GM12878 (cell line): ENCODE measurements around the gene TMEM266. TPM values are rescaled to one million over a fixed set of nuclear protein-coding genes. Genes with fewer than 3 reads are reported as not detected.

Source experiments
- ATAC-seq: fragments of 200-7000 bp; cut with Tn5 transposase; 3 replicates; pipeline ENCODE4 v1.9.1; 2020; ENCODE audit warnings: mild to moderate bottlenecking, moderate library complexity
- BruUV-seq: library from RNA; stranded (reverse); fragments of 400-500 nt; replicated peaks from 2 replicates; lab custom pipeline; 2021; lab: Mats Ljungman, UMichigan
- CTCF ChIA-PET: fragments of 300-600 bp; sonication (Branson Sonifier 250); formaldehyde crosslinking; extraction: SDS; loops from one replicate; lab custom pipeline; 2021; ENCODE audit warnings: inconsistent platforms; lab: Yijun Ruan, JAX
- POLR2A ChIA-PET: fragments of 350-600 bp; formaldehyde crosslinking; extraction: SDS; loops from one replicate; lab custom pipeline; 2021; ENCODE audit warnings: inconsistent platforms; lab: Charles Lee
- RAD21 ChIA-PET: fragments of 300-600 bp; sonication (Branson Sonifier 250); formaldehyde crosslinking; loops from one replicate; lab custom pipeline; 2023; ENCODE audit warnings: antibody characterized with exemption; ENCODE audit not compliant: unreplicated experiment; lab: Charles Lee
- SMC1A ChIA-PET: fragments of 300-600 bp; sonication (Branson Sonifier 250); formaldehyde crosslinking; loops from one replicate; lab custom pipeline; 2023; ENCODE audit not compliant: unreplicated experiment, uncharacterized antibody; lab: Charles Lee
- DNase-seq: peaks from one replicate; pipeline ENCODE4 v3.0.0-alpha.2; 2011; ENCODE audit warnings: low read depth, low spot score
- FAIRE-seq: peaks from 3 replicates; lab custom pipeline; 2011; peaks lifted over from hg19 to GRCh38; lab: Jason Lieb, UNC
- H2AFZ ChIP-seq: 2 replicates; pipeline ENCODE4 v1.6.0; 2011; ENCODE audit warnings: low read depth, low read length, control low read depth; ENCODE audit not compliant: control insufficient read depth
- H3K27ac ChIP-seq: 2 replicates; pipeline ENCODE4 v1.5.1; 2011; ENCODE audit warnings: control low read depth; ENCODE audit not compliant: control insufficient read depth, insufficient read depth
- H3K27me3 ChIP-seq, 2 experiments: replicated peaks in 1 of 2; 2 replicates each; pipeline versions ENCODE4 v1.6.0 to v1.6.1; 2011; ENCODE audit warnings: low read length in 1 of 2; ENCODE audit not compliant: control insufficient read depth in 2 of 2, insufficient read depth in 2 of 2
- H3K36me3 ChIP-seq, 2 experiments: 2 replicates each; pipeline ENCODE4 v1.5.1; 2011; ENCODE audit warnings: low read length in 1 of 2; ENCODE audit not compliant: control insufficient read depth in 2 of 2, insufficient read depth in 2 of 2
- H3K4me1 ChIP-seq: 2 replicates; pipeline ENCODE4 v1.6.1; 2011; ENCODE audit warnings: mild to moderate bottlenecking, low read length, moderate library complexity, mixed read lengths; ENCODE audit not compliant: control insufficient read depth, insufficient read depth
- H3K4me2 ChIP-seq: 2 replicates; pipeline ENCODE4 v1.6.0; 2011; ENCODE audit warnings: control low read depth; ENCODE audit not compliant: control insufficient read depth, insufficient read depth
- H3K4me3 ChIP-seq: fragments of 200-600 bp; sonication (generic); 2 replicates; pipeline ENCODE4 v1.5.1; 2016
- H3K79me2 ChIP-seq: 2 replicates; pipeline ENCODE4 v1.6.0; 2011; ENCODE audit warnings: low read length; ENCODE audit not compliant: control insufficient read depth, insufficient read depth
- H3K9ac ChIP-seq: 2 replicates; pipeline ENCODE4 v1.8.0; 2011; ENCODE audit warnings: low read length, control low read depth, mixed read lengths; ENCODE audit not compliant: control insufficient read depth, insufficient read depth
- H3K9me3 ChIP-seq: replicated peaks from 3 replicates; pipeline ENCODE4 v1.5.1; 2011; ENCODE audit warnings: mild to moderate bottlenecking, low read length; ENCODE audit not compliant: control insufficient read depth, insufficient read depth
- H4K20me1 ChIP-seq: 2 replicates; pipeline ENCODE4 v1.6.0; 2011; ENCODE audit not compliant: control insufficient read depth, insufficient read depth
- BMI1 ChIP-seq: fragments of 450-650 bp; IDR thresholded peaks from 2 replicates; pipeline ENCODE4 v1.6.1; 2016; ENCODE audit warnings: mild to moderate bottlenecking, moderate library complexity, borderline replicate concordance
- CBX3 ChIP-seq: fragments of 200-600 bp; sonication (generic); IDR thresholded peaks from 2 replicates; pipeline ENCODE4 v1.6.1; 2016; ENCODE audit warnings: low read depth, borderline replicate concordance
- CBX5 ChIP-seq: sonication (generic); IDR thresholded peaks from 2 replicates; pipeline ENCODE4 v1.6.1; 2016; ENCODE audit warnings: low read depth, moderate library complexity, mild to moderate bottlenecking, inconsistent platforms
- CHD2 ChIP-seq: IDR thresholded peaks from 2 replicates; pipeline ENCODE4 v1.6.1; 2011; ENCODE audit warnings: low read depth, low read length, improper control_type of control experiment, borderline replicate concordance
- DPF2 ChIP-seq: fragments of 450-650 bp; IDR thresholded peaks from 2 replicates; pipeline ENCODE4 v1.6.1; 2017; ENCODE audit warnings: mild to moderate bottlenecking
- ESRRA ChIP-seq: IDR thresholded peaks from 2 replicates; pipeline ENCODE4 v1.6.1; 2012; ENCODE audit warnings: mild to moderate bottlenecking, low read length, improper control_type of control experiment
- FOXM1 ChIP-seq: IDR thresholded peaks from 2 replicates; pipeline ENCODE4 v1.6.1; 2012; ENCODE audit warnings: low read depth, mild to moderate bottlenecking, inconsistent platforms, low read length, moderate library complexity
- GATAD2B ChIP-seq: fragments of 450-650 bp; conservative IDR thresholded peaks from 2 replicates; pipeline ENCODE4 v1.6.1; 2017; ENCODE audit warnings: low read depth, mild to moderate bottlenecking, moderate library complexity
- JUND ChIP-seq: IDR thresholded peaks from 2 replicates; pipeline ENCODE4 v1.6.1; 2012; ENCODE audit warnings: low read depth, mild to moderate bottlenecking, low read length, improper control_type of control experiment, moderate library complexity
- MXI1 ChIP-seq: fragments of 150-350 bp; IDR thresholded peaks from 2 replicates; pipeline ENCODE4 v1.6.1; 2011; ENCODE audit warnings: low read depth, mild to moderate bottlenecking, inconsistent platforms, low read length, improper control_type of control experiment
- NR2C1 ChIP-seq: fragments of 450-650 bp; IDR thresholded peaks from 2 replicates; pipeline ENCODE4 v1.6.1; 2017; ENCODE audit warnings: antibody characterized with exemption, mild to moderate bottlenecking, moderate library complexity
- PKNOX1 ChIP-seq: fragments of 450-650 bp; IDR thresholded peaks from 2 replicates; pipeline ENCODE4 v1.6.1; 2016; ENCODE audit warnings: mild to moderate bottlenecking
- PML ChIP-seq: IDR thresholded peaks from 2 replicates; pipeline ENCODE4 v1.6.1; 2012; ENCODE audit warnings: low read length, inconsistent platforms
- POLR2A ChIP-seq: IDR thresholded peaks from 2 replicates; pipeline ENCODE4 v1.6.1; 2011; ENCODE audit warnings: low read depth, mild to moderate bottlenecking, low read length
- REST ChIP-seq: IDR thresholded peaks from 2 replicates; pipeline ENCODE4 v1.6.1; 2012; ENCODE audit warnings: mild to moderate bottlenecking, low read depth, low read length
- SRF ChIP-seq, 2 experiments: IDR thresholded peaks; 2 replicates each; pipeline ENCODE4 v1.6.1; 2011; ENCODE audit warnings: low read depth in 2 of 2, low read length in 2 of 2, mild to moderate bottlenecking in 1 of 2, moderate library complexity in 1 of 2
- STAT3 ChIP-seq: IDR thresholded peaks from 2 replicates; pipeline ENCODE4 v1.6.1; 2011; ENCODE audit warnings: low read depth, low read length, improper control_type of control experiment
- USF1 ChIP-seq: IDR thresholded peaks from 2 replicates; pipeline ENCODE4 v1.6.1; 2011; ENCODE audit warnings: borderline replicate concordance, low read depth, mild to moderate bottlenecking, moderate library complexity, mixed read lengths, low read length; ENCODE audit not compliant: insufficient read depth; ENCODE audit errors: extremely low read length
- ZSCAN29 ChIP-seq: fragments of 450-650 bp; IDR thresholded peaks from 2 replicates; pipeline ENCODE4 v1.6.1; 2017; ENCODE audit warnings: mild to moderate bottlenecking, moderate library complexity
- WGBS: methylation state at CpG from one replicate; pipeline ENCODE4 v1.1.6; 2016; ENCODE audit warnings: low lambda C conversion rate; ENCODE audit not compliant: insufficient replicate concordance, insufficient coverage; ENCODE audit errors: missing lambda C conversion rate; 5-methylcytosine and 5-hydroxymethylcytosine counted together
- in situ Hi-C: fragments of 300-500 bp; cut with MboI; formaldehyde crosslinking; loops from 9 replicates; pipeline ENCODE4 v1.14.3; 2018; ENCODE audit warnings: mixed read lengths
- intact Hi-C: fragments of 100-400 bp; cut with micrococcal nuclease; formaldehyde crosslinking; loops from one replicate; pipeline ENCODE4 v1.14.2; 2022; ENCODE audit not compliant: unreplicated experiment
- polyA plus RNA-seq, 11 experiments: library from polyadenylated mRNA; depleted of rRNA in 4 of 11; unstranded in 6 of 11; stranded (reverse) in 5 of 11; fragments of >200 nt; fragmentation: Nextera tagmentation in 4 of 11; fragmentation: Illumina TruSeq in 1 of 11; extraction: Ambion mirVana in 4 of 11; extraction: Trizol in 1 of 11; gene quantifications; 1 replicate in 1 of 11; 2 replicates in 10 of 11; pipeline versions ENCODE4 v1.2.1 to v1.2.3, GENCODE V29; 2011 to 2016; ENCODE audit warnings: inconsistent platforms in 2 of 11, missing spikeins in 2 of 11, low read depth in 1 of 11
- total RNA-seq, 4 experiments: library from RNA; depleted of rRNA in 3 of 4; stranded (reverse); fragments of >200 nt in 3 of 4; fragmentation: Illumina TruSeq in 1 of 4; extraction: Trizol in 1 of 4; gene quantifications; 2 replicates each; pipeline versions ENCODE4 v1.2.1 to v1.2.3, GENCODE V29; 2013 to 2021

Gene TMEM266
- total and polyA plus RNA-seq, 10 of the 15 experiments (the other 5 are each of a cell fraction or from before 2014, with no cell fraction given), result 0.11 to 0.70 (median 0.39) TPM

GRCh38 chr15:76084256-76084655, 24.5 kb downstream of the TMEM266 start:
- H3K27me3 ChIP-seq, result peaks cover 0 to 2% of the 10 kb centered on the region in 2 experiments; a peak in 1 of 4 replicates
- H3K27ac ChIP-seq, result no peak overlapping the region
- no peaks in the 10 kb centered on the region for H3K9me3 ChIP-seq
- FAIRE-seq, result no peak
- DNase-seq, result no peak
- no peak overlapping the region for H3K9ac ChIP-seq
- H4K20me1 ChIP-seq, result no peaks in the 10 kb centered on the region
- SMC1A ChIA-PET, result no interaction called here
- intact Hi-C loops (no loop called here), in situ Hi-C loops (no loop called here)
- CTCF ChIA-PET, result no interaction called here
- POLR2A ChIA-PET, result no interaction called here
- H2AFZ ChIP-seq, result no peak overlapping the region
- BruUV-seq, result no TSS peak
- H3K79me2 ChIP-seq, result no peaks in the 10 kb centered on the region
- RAD21 ChIA-PET, result no interaction called here
- no peak overlapping the region for H3K4me3 ChIP-seq
- no peak overlapping the region for H3K4me2 ChIP-seq
- WGBS, result 9% methylated on average over 2 of the region's 2 CpGs
- ATAC-seq, result no peak
- H3K4me1 ChIP-seq, result no peaks in the 10 kb centered on the region
- TF ChIP-seq JUND, result no peak
- no peak for TF ChIP-seq CBX5
- no peak for TF ChIP-seq ESRRA
- TF ChIP-seq MXI1, result no peak
- TF ChIP-seq USF1, result no peak
- TF ChIP-seq FOXM1, result no peak
- TF ChIP-seq SRF (IDR thresholded peaks at IDR 0.05; ENCODE audit: low read depth in 2 of 2, low read length in 2 of 2), result no peak
- no peak for TF ChIP-seq PKNOX1
- TF ChIP-seq BMI1, result no peak
- TF ChIP-seq CBX3, result no peak
- no peak for TF ChIP-seq REST
- no peak for TF ChIP-seq PML
- no peak for TF ChIP-seq DPF2
- no peak for TF ChIP-seq CHD2
- no peak for TF ChIP-seq ZSCAN29
- no peak for TF ChIP-seq NR2C1
- TF ChIP-seq GATAD2B, result no peak
- TF ChIP-seq POLR2A, result no peak
- no peak for TF ChIP-seq STAT3
- no peaks in the 10 kb centered on the region for H3K36me3 ChIP-seq
